DND-41 (cell line): ENCODE results near the gene IL20RA.

Source experiments
- CTCF ChIP-seq: IDR thresholded peaks from 2 replicates; pipeline ENCODE4 v1.5.1; 2012; ENCODE audit warnings: borderline replicate concordance, low read length, moderate library complexity, mild to moderate bottlenecking; ENCODE audit not compliant: poor library complexity, severe bottlenecking; ENCODE audit errors: extremely low read depth
- EZH2 ChIP-seq: IDR thresholded peaks from 3 replicates; pipeline ENCODE4 v1.6.1; 2012; ENCODE audit warnings: borderline replicate concordance, low read depth, mild to moderate bottlenecking, moderate library complexity, low read length, inconsistent platforms; ENCODE audit not compliant: severe bottlenecking

- TF ChIP-seq CTCF (no peak), EZH2 (no peak)
Observed at GRCh38 chr6:137036566-137037300, 8.0 kb downstream of the IL20RA start.
